Measurements from ENCODE around the gene CAGE1. TPM values are rescaled to one million over a fixed set of nuclear protein-coding genes. Genes with fewer than 3 reads are reported as not detected.

CAGE1 gene
- total and polyA plus RNA-seq, 10 of the 15 experiments (the other 5 are each of a cell fraction or from before 2014, with no cell fraction given): 0.03 to 0.42 (median 0.08) TPM; not detected in 3

DNA sequence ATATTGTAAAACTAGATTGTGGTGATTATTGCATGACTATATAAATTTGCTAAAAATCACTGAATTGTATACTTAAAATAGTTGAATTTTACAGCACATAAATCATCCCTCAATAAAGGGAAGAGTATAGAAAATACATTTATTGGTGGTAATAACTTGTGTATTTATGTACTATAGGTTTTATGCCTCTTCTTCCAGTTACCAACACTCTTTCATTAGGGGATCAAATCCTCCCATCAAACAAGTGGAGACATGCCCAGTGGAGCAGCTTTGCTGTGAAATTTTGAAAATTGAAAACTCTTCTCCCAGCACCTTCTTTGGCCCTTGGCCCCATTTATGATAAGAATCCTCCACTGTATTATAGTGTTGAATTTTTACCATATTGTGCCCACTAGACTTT is 66.5 kb downstream of the CAGE1 start:
- no peak for FAIRE-seq
- BruUV-seq (replicated peaks): no TSS peak
- no peak overlapping the region for H3K4me2 ChIP-seq (ENCODE audit: control insufficient read depth, insufficient read depth)
- TF ChIP-seq MYC (IDR thresholded peaks at IDR 0.05; ENCODE audit: insufficient read depth, insufficient read length, insufficient replicate concordance, low read length, severe bottlenecking) (no peak), E2F8 (IDR thresholded peaks at IDR 0.05; ENCODE audit: low read depth, partially characterized antibody) (no peak), CBX3 (IDR thresholded peaks at IDR 0.05; ENCODE audit: borderline replicate concordance, low read depth) (no peak), MEF2B (IDR thresholded peaks at IDR 0.05; ENCODE audit: partially characterized antibody, poor library complexity, severe bottlenecking) (no peak), ZNF622 (IDR thresholded peaks at IDR 0.05) (no peak), SUZ12 (IDR thresholded peaks at IDR 0.05; ENCODE audit: unreplicated experiment) (no peak), SMC3 (IDR thresholded peaks at IDR 0.05; ENCODE audit: borderline replicate concordance, low read length) (no peak)
- TF ChIP-seq, protein P1, sequence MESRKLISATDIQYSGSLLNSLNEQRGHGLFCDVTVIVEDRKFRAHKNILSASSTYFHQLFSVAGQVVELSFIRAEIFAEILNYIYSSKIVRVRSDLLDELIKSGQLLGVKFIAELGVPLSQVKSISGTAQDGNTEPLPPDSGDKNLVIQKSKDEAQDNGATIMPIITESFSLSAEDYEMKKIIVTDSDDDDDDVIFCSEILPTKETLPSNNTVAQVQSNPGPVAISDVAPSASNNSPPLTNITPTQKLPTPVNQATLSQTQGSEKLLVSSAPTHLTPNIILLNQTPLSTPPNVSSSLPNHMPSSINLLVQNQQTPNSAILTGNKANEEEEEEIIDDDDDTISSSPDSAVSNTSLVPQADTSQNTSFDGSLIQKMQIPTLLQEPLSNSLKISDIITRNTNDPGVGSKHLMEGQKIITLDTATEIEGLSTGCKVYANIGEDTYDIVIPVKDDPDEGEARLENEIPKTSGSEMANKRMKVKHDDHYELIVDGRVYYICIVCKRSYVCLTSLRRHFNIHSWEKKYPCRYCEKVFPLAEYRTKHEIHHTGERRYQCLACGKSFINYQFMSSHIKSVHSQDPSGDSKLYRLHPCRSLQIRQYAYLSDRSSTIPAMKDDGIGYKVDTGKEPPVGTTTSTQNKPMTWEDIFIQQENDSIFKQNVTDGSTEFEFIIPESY (IDR thresholded peaks at IDR 0.05): no peak
- TF ChIP-seq, protein P2, sequence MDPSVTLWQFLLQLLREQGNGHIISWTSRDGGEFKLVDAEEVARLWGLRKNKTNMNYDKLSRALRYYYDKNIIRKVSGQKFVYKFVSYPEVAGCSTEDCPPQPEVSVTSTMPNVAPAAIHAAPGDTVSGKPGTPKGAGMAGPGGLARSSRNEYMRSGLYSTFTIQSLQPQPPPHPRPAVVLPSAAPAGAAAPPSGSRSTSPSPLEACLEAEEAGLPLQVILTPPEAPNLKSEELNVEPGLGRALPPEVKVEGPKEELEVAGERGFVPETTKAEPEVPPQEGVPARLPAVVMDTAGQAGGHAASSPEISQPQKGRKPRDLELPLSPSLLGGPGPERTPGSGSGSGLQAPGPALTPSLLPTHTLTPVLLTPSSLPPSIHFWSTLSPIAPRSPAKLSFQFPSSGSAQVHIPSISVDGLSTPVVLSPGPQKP (IDR thresholded peaks at IDR 0.05; ENCODE audit: low read depth, low read length): no peak
- TF ChIP-seq, protein P3, sequence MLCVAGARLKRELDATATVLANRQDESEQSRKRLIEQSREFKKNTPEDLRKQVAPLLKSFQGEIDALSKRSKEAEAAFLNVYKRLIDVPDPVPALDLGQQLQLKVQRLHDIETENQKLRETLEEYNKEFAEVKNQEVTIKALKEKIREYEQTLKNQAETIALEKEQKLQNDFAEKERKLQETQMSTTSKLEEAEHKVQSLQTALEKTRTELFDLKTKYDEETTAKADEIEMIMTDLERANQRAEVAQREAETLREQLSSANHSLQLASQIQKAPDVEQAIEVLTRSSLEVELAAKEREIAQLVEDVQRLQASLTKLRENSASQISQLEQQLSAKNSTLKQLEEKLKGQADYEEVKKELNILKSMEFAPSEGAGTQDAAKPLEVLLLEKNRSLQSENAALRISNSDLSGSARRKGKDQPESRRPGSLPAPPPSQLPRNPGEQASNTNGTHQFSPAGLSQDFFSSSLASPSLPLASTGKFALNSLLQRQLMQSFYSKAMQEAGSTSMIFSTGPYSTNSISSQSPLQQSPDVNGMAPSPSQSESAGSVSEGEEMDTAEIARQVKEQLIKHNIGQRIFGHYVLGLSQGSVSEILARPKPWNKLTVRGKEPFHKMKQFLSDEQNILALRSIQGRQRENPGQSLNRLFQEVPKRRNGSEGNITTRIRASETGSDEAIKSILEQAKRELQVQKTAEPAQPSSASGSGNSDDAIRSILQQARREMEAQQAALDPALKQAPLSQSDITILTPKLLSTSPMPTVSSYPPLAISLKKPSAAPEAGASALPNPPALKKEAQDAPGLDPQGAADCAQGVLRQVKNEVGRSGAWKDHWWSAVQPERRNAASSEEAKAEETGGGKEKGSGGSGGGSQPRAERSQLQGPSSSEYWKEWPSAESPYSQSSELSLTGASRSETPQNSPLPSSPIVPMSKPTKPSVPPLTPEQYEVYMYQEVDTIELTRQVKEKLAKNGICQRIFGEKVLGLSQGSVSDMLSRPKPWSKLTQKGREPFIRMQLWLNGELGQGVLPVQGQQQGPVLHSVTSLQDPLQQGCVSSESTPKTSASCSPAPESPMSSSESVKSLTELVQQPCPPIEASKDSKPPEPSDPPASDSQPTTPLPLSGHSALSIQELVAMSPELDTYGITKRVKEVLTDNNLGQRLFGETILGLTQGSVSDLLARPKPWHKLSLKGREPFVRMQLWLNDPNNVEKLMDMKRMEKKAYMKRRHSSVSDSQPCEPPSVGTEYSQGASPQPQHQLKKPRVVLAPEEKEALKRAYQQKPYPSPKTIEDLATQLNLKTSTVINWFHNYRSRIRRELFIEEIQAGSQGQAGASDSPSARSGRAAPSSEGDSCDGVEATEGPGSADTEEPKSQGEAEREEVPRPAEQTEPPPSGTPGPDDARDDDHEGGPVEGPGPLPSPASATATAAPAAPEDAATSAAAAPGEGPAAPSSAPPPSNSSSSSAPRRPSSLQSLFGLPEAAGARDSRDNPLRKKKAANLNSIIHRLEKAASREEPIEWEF (IDR thresholded peaks at IDR 0.05; ENCODE audit: insufficient replicate concordance, low read depth, low read length): no peak

More for the DNA sequence above, 66.5 kb downstream of the CAGE1 start:
- SMC1A ChIA-PET (ENCODE audit: uncharacterized antibody, unreplicated experiment): no interaction called here
- no peak overlapping the region for H2AFZ ChIP-seq (ENCODE audit: control insufficient read depth, low read depth, low read length)
- no peaks in the 10 kb centered on the region; the same call in 2 of the 3 replicates for H3K9me3 ChIP-seq (replicated peaks; ENCODE audit: control insufficient read depth, insufficient read depth, low read length)
- H3K4me3 ChIP-seq: no peak overlapping the region
- no peaks in the 10 kb centered on the region for H4K20me1 ChIP-seq (ENCODE audit: control insufficient read depth, insufficient read depth)
- H3K36me3 ChIP-seq (ENCODE audit: control insufficient read depth in 2 of 2, insufficient read depth in 2 of 2, low read length in 1 of 2): no peaks in the 10 kb centered on the region
- no peak overlapping the region for H3K9ac ChIP-seq (ENCODE audit: control insufficient read depth, insufficient read depth, low read length)
- no peaks in the 10 kb centered on the region for H3K27me3 ChIP-seq (replicated peaks in 1 of 2; ENCODE audit: control insufficient read depth in 2 of 2, insufficient read depth in 2 of 2, low read length in 1 of 2)
- RAD21 ChIA-PET (ENCODE audit: unreplicated experiment): interaction anchor here (0.6 kb wide), 1 partner anchor 14 kb away, joined by 4 read pairs; no protein-coding TSS in a partner anchor
- POLR2A ChIA-PET: no interaction called here
- CTCF ChIA-PET: no interaction called here
- ATAC-seq (no peak), DNase-seq (ENCODE audit: low read depth, low spot score) (no peak)
- H3K4me1 ChIP-seq (ENCODE audit: control insufficient read depth, insufficient read depth, low read length): peaks cover 6% of the 10 kb centered on the region
- no peaks in the 10 kb centered on the region for H3K79me2 ChIP-seq (ENCODE audit: control insufficient read depth, insufficient read depth, low read length)
- in situ Hi-C loops (cut with MboI): no loop called here
- H3K27ac ChIP-seq (ENCODE audit: control insufficient read depth, insufficient read depth): no peak overlapping the region
- intact Hi-C loops (cut with micrococcal nuclease; ENCODE audit: unreplicated experiment): no loop called here

Measured in GM12878 (cell line).